Measurements from ENCODE around the gene LCE4A.
"Not testable (repeated sequence)": the region's sequence is repeated elsewhere in the genome, so short reads cannot be mapped to it uniquely, and the experiment has no call there.

The LCE4A gene, protein sequence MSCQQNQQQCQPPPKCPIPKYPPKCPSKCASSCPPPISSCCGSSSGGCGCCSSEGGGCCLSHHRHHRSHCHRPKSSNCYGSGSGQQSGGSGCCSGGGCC

DNA sequence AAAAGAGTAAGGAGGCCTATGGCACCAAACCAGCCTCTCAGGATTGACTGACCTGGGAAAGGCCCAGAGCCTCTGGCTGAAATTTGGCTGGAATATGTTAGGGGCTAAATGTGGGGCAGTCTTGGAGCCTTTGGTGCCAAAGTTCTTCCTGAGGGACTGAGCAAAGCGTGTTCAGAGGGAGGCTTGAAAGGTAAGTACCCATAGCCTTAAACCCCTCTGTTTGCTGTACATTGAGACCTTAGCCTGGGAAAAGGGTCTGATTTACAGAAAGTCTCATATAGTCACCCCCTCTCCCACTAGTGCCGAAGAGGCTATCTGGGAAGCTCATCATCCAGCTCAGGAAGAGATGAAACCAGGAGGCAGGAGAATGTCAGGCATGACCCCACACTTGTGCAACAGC lies at the start of gene LCE4A:
Gene LCE4A, plus strand, starts transcription at position 301 of the 400 bp plus-strand sequence. CDS start 916 bp downstream, outside the sequence.
- H3K27ac ChIP-seq (ENCODE audit: low read depth, low read length): no peak within 1 kb of the TSS
- H3K4me1 ChIP-seq (ENCODE audit: control insufficient read depth in 5 of 5, insufficient read depth in 5 of 5, low read length in 5 of 5): no peaks in the 10 kb centered on the region
- H3K9me3 ChIP-seq (ENCODE audit: control insufficient read depth in 5 of 5, low read length in 5 of 5): peaks cover 0 to 8% (median 2%) of the 10 kb centered on the region in 5 donors
- H3K4me3 ChIP-seq (ENCODE audit: low read depth in 1 of 5, low read length in 5 of 5): no peak within 1 kb of the TSS
- H3K9ac ChIP-seq (ENCODE audit: low read length in 5 of 5): no peak within 1 kb of the TSS
- H3K36me3 ChIP-seq (ENCODE audit: control insufficient read depth in 5 of 5, insufficient read depth in 5 of 5, low read length in 5 of 5): no peaks in the 10 kb centered on the region
- H3K27me3 ChIP-seq (ENCODE audit: control insufficient read depth in 5 of 5, insufficient read depth in 4 of 5, low read length in 5 of 5): peaks cover 0 to 4% (median 0%) of the 10 kb centered on the region in 5 donors

DNA sequence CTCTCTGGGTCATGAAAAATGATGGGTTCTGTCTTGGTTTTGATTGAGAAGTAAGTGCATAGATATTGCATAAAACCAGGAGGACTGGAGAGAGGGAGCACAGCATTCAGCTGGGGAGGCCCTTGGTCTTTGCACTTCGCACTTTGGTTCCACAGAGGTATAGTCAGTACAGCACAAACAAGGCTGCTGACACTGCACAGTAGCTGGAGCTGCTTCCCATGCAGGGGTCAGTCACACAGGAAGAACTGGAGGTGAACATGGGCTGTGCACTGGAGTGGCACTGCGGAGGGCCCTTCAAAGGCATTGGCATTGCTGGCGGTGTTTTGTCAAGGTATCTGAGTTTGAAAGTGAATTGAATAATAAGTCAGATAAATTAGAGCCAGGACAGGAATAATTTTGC lies 49.3 kb upstream of the LCE4A start:
- peaks cover 0 to 7% (median 0%) of the 10 kb centered on the region in 5 donors for H3K27me3 ChIP-seq (ENCODE audit: control insufficient read depth in 5 of 5, insufficient read depth in 4 of 5, low read length in 5 of 5)
- H3K36me3 ChIP-seq (ENCODE audit: control insufficient read depth in 5 of 5, insufficient read depth in 5 of 5, low read length in 5 of 5): no peaks in the 10 kb centered on the region
- H3K9ac ChIP-seq (ENCODE audit: low read length in 5 of 5): no peak overlapping the region
- no peaks in the 10 kb centered on the region for H3K9me3 ChIP-seq (ENCODE audit: control insufficient read depth in 5 of 5, low read length in 5 of 5)
- H3K27ac ChIP-seq (ENCODE audit: low read depth, low read length): no peak overlapping the region
- H3K4me3 ChIP-seq (ENCODE audit: low read depth in 1 of 5, low read length in 5 of 5): no peak overlapping the region
- H3K4me1 ChIP-seq (ENCODE audit: control insufficient read depth in 5 of 5, insufficient read depth in 5 of 5, low read length in 5 of 5): no peaks in the 10 kb centered on the region

DNA sequence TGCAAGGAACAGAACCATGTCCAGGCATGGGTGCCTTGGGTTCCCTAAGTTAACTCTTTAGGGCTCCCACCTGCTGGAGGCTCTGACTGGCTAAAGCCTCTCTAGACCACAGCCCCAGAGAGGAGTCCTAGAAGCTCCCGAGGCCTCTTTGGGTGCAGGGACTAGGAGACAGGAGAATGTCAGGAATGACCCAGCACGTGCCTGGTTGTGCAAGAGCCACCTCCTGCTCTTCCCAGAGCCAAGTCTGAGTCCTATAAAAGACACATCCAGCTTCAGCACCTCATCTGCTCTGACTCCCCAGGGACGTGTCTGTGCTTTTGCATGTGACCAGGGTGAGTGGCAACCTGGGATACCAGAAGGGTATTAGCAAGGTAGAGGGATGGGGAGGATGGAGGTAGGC lies 44.9 kb upstream of the LCE4A start, which contains the start of gene LCE2D:
Gene LCE2D, plus strand, starts transcription at position 283 of the 400 bp plus-strand sequence. CDS start 726 bp downstream, outside the sequence.
- H3K36me3 ChIP-seq (ENCODE audit: control insufficient read depth in 5 of 5, insufficient read depth in 5 of 5, low read length in 5 of 5): no peaks in the 10 kb centered on the region
- H3K4me1 ChIP-seq (ENCODE audit: control insufficient read depth in 5 of 5, insufficient read depth in 5 of 5, low read length in 5 of 5): no peaks in the 10 kb centered on the region
- H3K27ac ChIP-seq (ENCODE audit: low read depth, low read length): no peak within 1 kb of the TSS
- no peaks in the 10 kb centered on the region for H3K9me3 ChIP-seq (ENCODE audit: control insufficient read depth in 5 of 5, low read length in 5 of 5)
- no peak within 1 kb of the TSS for H3K9ac ChIP-seq (ENCODE audit: low read length in 5 of 5)
- peaks cover 0 to 7% (median 0%) of the 10 kb centered on the region in 5 donors for H3K27me3 ChIP-seq (ENCODE audit: control insufficient read depth in 5 of 5, insufficient read depth in 4 of 5, low read length in 5 of 5)
- no peak within 1 kb of the TSS for H3K4me3 ChIP-seq (ENCODE audit: low read depth in 1 of 5, low read length in 5 of 5)

DNA sequence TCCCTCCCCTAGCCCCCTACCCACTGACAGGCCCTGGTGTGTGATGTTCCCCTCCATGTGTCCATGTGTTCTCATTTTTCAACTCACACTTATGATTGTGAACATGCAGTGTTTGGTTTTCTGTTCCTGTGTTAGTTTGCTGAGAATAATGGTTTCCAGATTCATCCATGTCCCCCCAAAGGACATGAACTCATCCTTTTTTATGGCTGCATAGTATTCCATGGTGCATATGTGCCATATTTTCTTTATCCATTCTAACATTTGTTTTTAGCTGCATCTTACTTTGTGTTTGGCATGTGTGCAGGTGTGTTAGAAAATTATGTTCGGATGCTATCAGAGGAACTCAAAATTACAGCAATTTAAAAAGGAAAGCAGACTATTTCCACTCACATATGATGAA lies 41.8 kb upstream of the LCE4A start:
- not testable (repeated sequence) for H3K4me1 ChIP-seq (ENCODE audit: control insufficient read depth in 5 of 5, insufficient read depth in 5 of 5, low read length in 5 of 5); H3K9me3 ChIP-seq (ENCODE audit: control insufficient read depth in 5 of 5, low read length in 5 of 5); H3K4me3 ChIP-seq (ENCODE audit: low read depth in 1 of 5, low read length in 5 of 5); H3K9ac ChIP-seq (ENCODE audit: low read length in 5 of 5); H3K27ac ChIP-seq (ENCODE audit: low read depth, low read length); H3K36me3 ChIP-seq (ENCODE audit: control insufficient read depth in 5 of 5, insufficient read depth in 5 of 5, low read length in 5 of 5); H3K27me3 ChIP-seq (ENCODE audit: control insufficient read depth in 5 of 5, insufficient read depth in 4 of 5, low read length in 5 of 5)

DNA sequence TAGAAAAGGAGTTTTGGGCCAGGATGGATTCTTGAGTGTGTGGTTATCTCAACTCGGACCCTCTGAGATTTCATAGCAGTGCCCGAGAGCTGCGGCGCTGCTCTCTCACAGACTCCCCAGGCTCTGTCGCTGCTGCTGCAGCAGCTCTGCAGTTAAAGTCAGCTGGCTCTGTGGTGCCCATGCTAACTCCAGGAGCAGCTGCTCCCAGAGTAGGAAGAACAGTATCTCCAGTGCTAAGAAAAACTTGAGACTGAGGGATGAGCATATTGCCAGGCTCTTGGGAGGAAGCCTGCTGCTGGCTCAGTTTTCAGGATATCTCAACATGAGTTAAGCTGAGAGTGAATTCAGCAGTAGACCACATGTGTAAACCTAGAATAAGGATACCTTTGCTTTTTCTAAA lies 40.3 kb upstream of the LCE4A start:
- Histone ChIP-seq H3K4me1 (ENCODE audit: control insufficient read depth in 5 of 5, insufficient read depth in 5 of 5, low read length in 5 of 5) (no peaks in the 10 kb centered on the region), H3K36me3 (ENCODE audit: control insufficient read depth in 5 of 5, insufficient read depth in 5 of 5, low read length in 5 of 5) (no peaks in the 10 kb centered on the region), H3K4me3 (ENCODE audit: low read depth in 1 of 5, low read length in 5 of 5) (no peak overlapping the region), H3K27me3 (ENCODE audit: control insufficient read depth in 5 of 5, insufficient read depth in 4 of 5, low read length in 5 of 5) (peaks cover 0 to 7% (median 0%) of the 10 kb centered on the region in 5 donors), H3K9ac (ENCODE audit: low read length in 5 of 5) (no peak overlapping the region), H3K9me3 (ENCODE audit: control insufficient read depth in 5 of 5, low read length in 5 of 5) (no peaks in the 10 kb centered on the region), H3K27ac (ENCODE audit: low read depth, low read length) (no peak overlapping the region)

DNA sequence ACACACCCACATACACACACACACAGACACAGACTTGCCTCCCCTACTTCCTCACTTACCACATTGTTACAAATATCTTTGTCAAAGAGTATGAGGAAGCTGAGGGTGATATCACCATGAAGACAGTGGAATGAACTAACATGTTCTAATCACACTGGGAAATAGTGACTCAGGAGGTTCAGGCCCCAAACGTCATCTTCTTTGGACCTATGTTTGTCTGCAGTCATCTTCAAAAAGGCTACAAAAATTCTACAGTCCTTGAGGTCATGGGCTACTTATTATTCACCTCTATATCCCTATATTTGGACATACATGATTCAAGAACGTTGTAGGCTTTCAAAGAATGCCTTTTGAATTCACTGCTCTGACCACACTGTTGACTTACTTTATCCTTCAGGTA lies 34.9 kb upstream of the LCE4A start:
- Histone ChIP-seq H3K9ac (ENCODE audit: low read length in 5 of 5) (no peak overlapping the region), H3K27me3 (ENCODE audit: control insufficient read depth in 5 of 5, insufficient read depth in 4 of 5, low read length in 5 of 5) (peaks cover 0 to 4% (median 0%) of the 10 kb centered on the region in 5 donors), H3K27ac (ENCODE audit: low read depth, low read length) (no peak overlapping the region), H3K36me3 (ENCODE audit: control insufficient read depth in 5 of 5, insufficient read depth in 5 of 5, low read length in 5 of 5) (no peaks in the 10 kb centered on the region), H3K4me3 (ENCODE audit: low read depth in 1 of 5, low read length in 5 of 5) (no peak overlapping the region), H3K9me3 (ENCODE audit: control insufficient read depth in 5 of 5, low read length in 5 of 5) (no peaks in the 10 kb centered on the region), H3K4me1 (ENCODE audit: control insufficient read depth in 5 of 5, insufficient read depth in 5 of 5, low read length in 5 of 5) (no peaks in the 10 kb centered on the region)

DNA sequence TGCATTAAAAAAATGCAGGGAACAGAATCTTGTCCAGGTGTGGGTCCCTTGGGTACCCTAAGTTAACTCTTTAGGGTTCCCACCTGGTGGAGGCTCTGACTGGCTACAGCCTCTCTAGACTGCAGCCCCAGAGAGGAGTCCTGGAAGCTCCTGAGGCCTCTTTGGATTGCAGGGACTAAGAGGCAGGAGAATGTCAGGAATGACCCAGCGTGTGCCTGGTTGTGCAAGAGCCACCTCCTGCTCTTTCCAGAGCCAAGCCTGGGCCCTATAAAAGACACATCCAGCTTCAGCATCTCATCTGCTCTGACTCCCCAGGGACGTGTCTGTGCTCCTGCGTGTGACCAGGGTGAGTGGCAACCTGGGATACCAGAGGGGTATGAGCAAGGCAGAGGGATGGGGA lies 33.0 kb upstream of the LCE4A start, which contains the start of gene LCE2C:
Gene LCE2C, plus strand, starts transcription at position 297 of the 400 bp plus-strand sequence. CDS start 737 bp downstream, outside the sequence.
- not testable (repeated sequence) for H3K4me3 ChIP-seq (ENCODE audit: low read depth in 1 of 5, low read length in 5 of 5); H3K27me3 ChIP-seq (ENCODE audit: control insufficient read depth in 5 of 5, insufficient read depth in 4 of 5, low read length in 5 of 5); H3K9ac ChIP-seq (ENCODE audit: low read length in 5 of 5); H3K4me1 ChIP-seq (ENCODE audit: control insufficient read depth in 5 of 5, insufficient read depth in 5 of 5, low read length in 5 of 5); H3K36me3 ChIP-seq (ENCODE audit: control insufficient read depth in 5 of 5, insufficient read depth in 5 of 5, low read length in 5 of 5); H3K9me3 ChIP-seq (ENCODE audit: control insufficient read depth in 5 of 5, low read length in 5 of 5); H3K27ac ChIP-seq (ENCODE audit: low read depth, low read length)

DNA sequence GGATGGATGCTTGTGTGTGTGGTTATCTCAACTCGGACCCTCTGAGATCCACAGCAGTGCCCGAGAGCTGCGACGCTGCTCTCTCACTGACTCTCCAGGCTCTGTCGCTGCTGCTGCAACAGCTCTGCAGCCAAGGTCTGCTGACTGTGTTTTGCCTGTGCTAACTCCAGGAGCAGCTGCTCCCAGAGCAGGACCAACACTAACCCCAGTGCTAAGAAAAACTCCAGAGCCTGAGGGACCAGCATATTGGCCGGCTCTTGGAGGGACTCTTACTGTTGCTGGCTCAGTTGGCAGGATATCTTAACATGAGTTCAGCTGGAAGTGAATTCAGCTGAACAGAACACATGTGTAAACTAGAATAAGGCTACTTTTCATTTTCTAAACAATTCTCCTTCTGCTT lies 28.5 kb upstream of the LCE4A start:
- Histone ChIP-seq H3K9me3 (ENCODE audit: control insufficient read depth in 5 of 5, low read length in 5 of 5) (peaks cover 0 to 5% (median 0%) of the 10 kb centered on the region in 5 donors), H3K4me3 (ENCODE audit: low read depth in 1 of 5, low read length in 5 of 5) (no peak overlapping the region), H3K27me3 (ENCODE audit: control insufficient read depth in 5 of 5, insufficient read depth in 4 of 5, low read length in 5 of 5) (peaks cover 0 to 4% (median 3%) of the 10 kb centered on the region in 5 donors), H3K4me1 (ENCODE audit: control insufficient read depth in 5 of 5, insufficient read depth in 5 of 5, low read length in 5 of 5) (peaks cover 0 to 3% (median 0%) of the 10 kb centered on the region in 5 donors), H3K27ac (ENCODE audit: low read depth, low read length) (no peak overlapping the region), H3K36me3 (ENCODE audit: control insufficient read depth in 5 of 5, insufficient read depth in 5 of 5, low read length in 5 of 5) (no peaks in the 10 kb centered on the region), H3K9ac (ENCODE audit: low read length in 5 of 5) (no peak overlapping the region)

DNA sequence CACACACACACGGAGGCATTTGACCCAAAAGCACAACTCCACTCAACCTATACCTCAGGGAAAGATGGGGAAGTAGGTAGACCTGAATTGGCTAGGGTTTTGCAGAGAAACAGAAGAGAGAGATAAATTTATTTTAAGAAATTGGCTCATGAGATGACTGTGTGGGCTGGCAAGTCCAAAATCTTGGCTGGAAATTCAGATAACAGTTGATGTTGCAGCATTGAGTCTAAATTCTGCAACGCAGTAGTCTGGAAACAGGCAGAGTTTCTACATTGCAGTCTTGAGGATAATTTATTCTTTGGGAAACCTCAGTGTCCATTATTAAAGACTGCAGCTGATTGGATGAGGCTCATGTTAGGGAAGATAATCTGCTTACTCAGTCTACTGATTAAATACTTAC lies 26.3 kb upstream of the LCE4A start:
- no peak overlapping the region for H3K27ac ChIP-seq (ENCODE audit: low read depth, low read length)
- peaks cover 0 to 4% (median 3%) of the 10 kb centered on the region in 5 donors for H3K27me3 ChIP-seq (ENCODE audit: control insufficient read depth in 5 of 5, insufficient read depth in 4 of 5, low read length in 5 of 5)
- no peak overlapping the region for H3K9ac ChIP-seq (ENCODE audit: low read length in 5 of 5)
- H3K9me3 ChIP-seq (ENCODE audit: control insufficient read depth in 5 of 5, low read length in 5 of 5): peaks cover 0 to 5% (median 0%) of the 10 kb centered on the region in 5 donors
- H3K4me3 ChIP-seq (ENCODE audit: low read depth in 1 of 5, low read length in 5 of 5): no peak overlapping the region
- H3K36me3 ChIP-seq (ENCODE audit: control insufficient read depth in 5 of 5, insufficient read depth in 5 of 5, low read length in 5 of 5): no peaks in the 10 kb centered on the region
- peaks cover 0 to 3% (median 0%) of the 10 kb centered on the region in 5 donors for H3K4me1 ChIP-seq (ENCODE audit: control insufficient read depth in 5 of 5, insufficient read depth in 5 of 5, low read length in 5 of 5)

DNA sequence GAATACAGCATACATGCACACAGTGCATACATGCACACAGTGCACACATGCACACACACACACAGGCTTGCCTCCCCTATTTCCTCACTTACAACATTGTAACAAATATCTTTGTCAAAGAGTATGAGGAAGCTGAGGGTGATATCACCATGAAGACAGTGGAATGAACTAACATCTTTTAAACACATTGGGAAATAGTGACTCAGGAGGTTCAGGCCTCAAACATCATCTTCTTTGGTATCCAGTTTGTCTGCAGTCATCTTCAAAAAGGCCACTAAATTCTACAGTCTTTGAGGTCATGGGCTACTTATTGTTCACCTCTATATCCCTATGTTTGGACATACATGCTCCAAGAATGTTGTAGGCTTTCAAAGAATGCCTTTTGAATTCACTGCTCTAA lies 24.1 kb upstream of the LCE4A start:
- Histone ChIP-seq H3K27ac (ENCODE audit: low read depth, low read length) (no peak overlapping the region), H3K9ac (ENCODE audit: low read length in 5 of 5) (no peak overlapping the region)

More for the DNA sequence above, 24.1 kb upstream of the LCE4A start:
- H3K4me3 ChIP-seq (ENCODE audit: low read depth in 1 of 5, low read length in 5 of 5): no peak overlapping the region
- H3K27me3 ChIP-seq (ENCODE audit: control insufficient read depth in 5 of 5, insufficient read depth in 4 of 5, low read length in 5 of 5): peaks cover 0 to 4% (median 3%) of the 10 kb centered on the region in 5 donors
- H3K36me3 ChIP-seq (ENCODE audit: control insufficient read depth in 5 of 5, insufficient read depth in 5 of 5, low read length in 5 of 5): no peaks in the 10 kb centered on the region
- H3K4me1 ChIP-seq (ENCODE audit: control insufficient read depth in 5 of 5, insufficient read depth in 5 of 5, low read length in 5 of 5): peaks cover 0 to 3% (median 0%) of the 10 kb centered on the region in 5 donors
- peaks cover 0 to 5% (median 0%) of the 10 kb centered on the region in 5 donors for H3K9me3 ChIP-seq (ENCODE audit: control insufficient read depth in 5 of 5, low read length in 5 of 5)
